Measurements from ENCODE around the gene IPO4.

The IPO4 gene

DNA sequence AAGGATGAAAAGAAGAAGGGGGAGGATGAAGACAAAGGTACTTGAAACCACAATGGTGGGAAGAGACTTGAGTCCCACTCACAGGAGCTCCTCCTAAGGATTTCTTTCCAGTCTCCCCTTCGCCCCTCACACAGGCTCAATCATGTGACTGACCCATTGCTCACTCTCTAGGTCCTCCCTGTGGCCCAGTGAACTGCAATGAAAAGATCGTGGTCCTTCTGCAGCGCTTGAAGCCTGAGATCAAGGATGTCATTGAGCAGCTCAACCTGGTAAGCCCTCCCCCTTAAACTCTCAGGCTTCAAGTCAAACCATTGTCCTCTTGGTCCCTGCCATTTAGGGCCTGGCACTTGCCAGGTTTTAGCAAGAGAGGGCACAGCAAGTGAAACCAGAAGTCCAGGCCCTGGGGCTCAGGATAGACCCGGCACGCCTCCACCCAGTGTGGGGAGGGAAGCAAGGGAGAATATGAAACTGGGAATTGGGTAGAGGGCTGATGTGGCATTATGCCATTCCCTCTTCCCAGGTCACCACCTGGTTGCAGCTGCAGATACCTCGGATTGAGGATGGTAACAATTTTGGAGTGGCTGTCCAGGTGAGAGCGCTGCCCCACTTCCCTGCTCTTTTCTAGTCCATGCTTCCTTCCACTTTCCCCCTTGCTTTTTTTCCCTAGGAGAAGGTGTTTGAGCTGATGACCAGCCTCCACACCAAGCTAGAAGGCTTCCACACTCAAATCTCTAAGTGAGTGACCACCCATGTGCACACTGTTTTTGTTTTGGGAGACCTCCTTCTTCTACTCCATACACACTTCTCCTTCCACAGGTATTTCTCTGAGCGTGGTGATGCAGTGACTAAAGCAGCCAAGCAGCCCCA lies 50.9 kb downstream of the IPO4 start:
- Histone ChIP-seq H3K9me3 (no peaks in the 10 kb centered on the region), H3K4me3 (ENCODE audit: low read depth, low read length) (no peak overlapping the region), H3K27me3 (no peaks in the 10 kb centered on the region), H3K36me3 (peaks cover 16% of the 10 kb centered on the region), H3K4me1 (no peaks in the 10 kb centered on the region)
- DNase-seq = no peak
- no peak for TF ChIP-seq CTCF (IDR thresholded peaks at IDR 0.05; ENCODE audit: low read depth, low read length)

DNA sequence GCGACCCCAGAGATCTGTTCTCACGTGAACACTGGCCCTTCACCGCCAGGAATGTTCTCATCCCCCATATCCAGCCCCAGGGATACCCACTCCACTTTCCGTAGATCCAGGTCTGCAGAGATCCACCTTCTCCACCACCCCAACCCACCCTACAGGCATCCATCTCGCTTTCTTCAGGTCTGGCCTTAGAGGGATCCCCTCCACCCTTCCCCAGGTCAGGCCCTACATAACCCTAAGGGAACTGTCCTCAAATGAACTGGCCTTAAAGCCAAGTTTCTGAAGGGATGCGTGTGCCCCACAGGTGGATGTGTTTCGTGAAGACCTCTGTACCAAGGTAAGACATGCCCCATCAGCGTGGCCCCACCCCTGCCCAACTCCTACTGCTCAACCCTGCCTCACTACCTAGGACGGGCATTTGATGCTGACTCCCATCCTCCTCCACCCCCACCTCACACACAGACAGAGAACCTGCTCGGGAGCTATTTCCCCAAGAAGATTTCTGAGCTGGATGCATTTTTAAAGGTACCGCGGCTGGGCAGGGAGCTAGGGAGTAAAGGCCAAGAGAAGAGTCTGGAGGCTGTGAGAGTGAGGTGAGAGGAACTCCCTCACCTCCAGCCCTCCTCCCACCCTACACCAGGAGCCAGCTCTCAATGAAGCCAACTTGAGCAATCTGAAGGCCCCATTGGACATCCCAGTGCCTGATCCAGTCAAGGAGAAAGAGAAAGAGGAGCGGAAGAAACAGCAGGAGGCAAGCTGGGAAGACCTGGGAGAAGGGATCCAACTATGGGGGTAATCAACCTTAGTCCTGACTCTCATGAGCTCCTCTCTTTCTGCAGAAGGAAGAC lies 51.7 kb downstream of the IPO4 start:
- Histone ChIP-seq H3K36me3 (peaks cover 16% of the 10 kb centered on the region), H3K27me3 (no peaks in the 10 kb centered on the region), H3K4me1 (no peaks in the 10 kb centered on the region), H3K9me3 (no peaks in the 10 kb centered on the region), H3K4me3 (ENCODE audit: low read depth, low read length) (peak overlapping the region; percentile 80)
- no peak for DNase-seq
- no peak for TF ChIP-seq CTCF (IDR thresholded peaks at IDR 0.05; ENCODE audit: low read depth, low read length)

GRCh38 chr14:24135834-24136683 lies 52.6 kb downstream of the IPO4 start, which contains the start of gene PSME1:
Gene PSME1, plus strand, starts transcription at chr14:24136194. Its CDS starts 69 bp downstream, at chr14:24136263.
- no peaks in the 10 kb centered on the region for H3K27me3 ChIP-seq
- TF ChIP-seq CTCF (IDR thresholded peaks at IDR 0.05; ENCODE audit: low read depth, low read length) = no peak
- DNase-seq = peak; percentile 96
- H3K36me3 ChIP-seq = peaks cover 16% of the 10 kb centered on the region
- peak within 1 kb of the TSS; percentile 80 for H3K4me3 ChIP-seq (ENCODE audit: low read depth, low read length)
- no peaks in the 10 kb centered on the region for H3K9me3 ChIP-seq
- H3K4me1 ChIP-seq = no peaks in the 10 kb centered on the region

DNA sequence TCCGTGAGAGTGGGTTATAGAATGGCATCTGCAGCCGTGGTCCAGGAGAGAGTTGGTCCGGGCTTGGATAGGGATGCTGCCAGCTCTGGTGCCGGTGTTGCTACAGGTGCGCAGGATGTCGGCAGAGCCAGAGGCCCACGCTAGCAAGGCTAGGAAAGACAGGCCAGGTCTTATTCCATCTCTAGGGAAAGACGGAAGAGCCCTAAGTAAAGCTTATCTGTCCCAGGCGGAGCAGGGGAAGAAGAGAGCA lies 53.1 kb downstream of the IPO4 start:
- Histone ChIP-seq H3K4me3 (ENCODE audit: low read depth, low read length) (peak overlapping the region; percentile 80), H3K27me3 (no peaks in the 10 kb centered on the region), H3K4me1 (no peaks in the 10 kb centered on the region), H3K9me3 (no peaks in the 10 kb centered on the region), H3K36me3 (peaks cover 16% of the 10 kb centered on the region)
- TF ChIP-seq CTCF (IDR thresholded peaks at IDR 0.05; ENCODE audit: low read depth, low read length) = no peak
- DNase-seq = no peak

- DNase-seq = no peak
- no peak overlapping the region for H3K4me3 ChIP-seq (ENCODE audit: low read depth, low read length)
- no peaks in the 10 kb centered on the region for H3K4me1 ChIP-seq
- TF ChIP-seq CTCF (IDR thresholded peaks at IDR 0.05; ENCODE audit: low read depth, low read length) = no peak
- H3K36me3 ChIP-seq = peaks cover 7% of the 10 kb centered on the region
- H3K27me3 ChIP-seq = no peaks in the 10 kb centered on the region
- no peaks in the 10 kb centered on the region for H3K9me3 ChIP-seq
Observed at GRCh38 chr14:24133735-24134134, 54.9 kb downstream of the IPO4 start.

Measured in BE2C (cell line).